ENCODE measurements around the gene PREX1. TPM values are rescaled to one million over a fixed set of nuclear protein-coding genes. Genes with fewer than 3 reads are reported as not detected.

PREX1 gene
- total RNA-seq, 1 experiment from 2014 or later = 0.10 TPM

DNA sequence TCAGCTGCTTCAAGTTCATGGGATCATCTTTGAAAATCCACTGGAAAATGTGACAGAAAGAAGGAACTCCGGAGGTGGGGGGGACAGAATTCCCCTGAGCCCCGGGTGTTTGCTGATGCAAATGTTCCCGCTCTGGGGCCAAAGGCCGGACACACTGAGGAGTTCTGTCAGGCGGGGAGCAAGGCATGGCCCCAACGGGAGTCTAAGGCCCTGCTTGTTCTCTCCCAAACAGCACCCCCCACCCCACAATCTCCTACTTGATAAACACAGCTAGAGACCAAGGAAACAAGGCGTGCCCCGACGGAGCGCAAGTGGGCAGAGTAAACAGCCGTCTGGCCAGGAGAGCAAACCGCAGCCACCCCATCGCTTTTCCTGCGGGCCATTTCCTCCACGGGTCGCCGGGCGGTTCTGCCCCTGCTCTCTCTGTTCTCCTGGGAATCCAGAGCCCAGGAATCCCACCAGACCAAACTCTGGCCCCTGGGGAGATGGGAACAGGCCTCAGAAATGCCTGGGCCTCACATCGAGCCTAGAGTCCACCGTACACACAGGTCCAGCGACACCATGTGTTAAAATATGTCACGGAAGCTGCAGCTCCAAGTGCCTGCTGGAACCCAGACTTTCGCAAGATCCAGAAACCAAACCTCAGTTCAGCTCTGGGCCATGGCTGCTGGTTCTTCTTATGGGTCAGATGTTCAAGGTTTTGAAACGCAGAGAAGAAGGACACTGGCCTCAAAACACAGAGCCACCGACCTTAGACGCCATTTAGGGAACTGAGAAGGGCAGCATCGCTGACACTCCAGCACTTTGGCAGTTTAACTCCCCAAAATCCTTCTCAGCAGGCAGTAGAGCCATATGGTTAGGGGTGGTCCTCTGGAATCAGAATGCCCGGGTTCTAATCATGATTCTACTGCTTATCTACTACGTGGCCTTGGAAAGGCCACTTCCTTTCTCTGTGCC lies 104.2 kb downstream of the PREX1 start:
- DNase-seq (ENCODE audit: extremely low read depth, low read depth) = no peak

DNA sequence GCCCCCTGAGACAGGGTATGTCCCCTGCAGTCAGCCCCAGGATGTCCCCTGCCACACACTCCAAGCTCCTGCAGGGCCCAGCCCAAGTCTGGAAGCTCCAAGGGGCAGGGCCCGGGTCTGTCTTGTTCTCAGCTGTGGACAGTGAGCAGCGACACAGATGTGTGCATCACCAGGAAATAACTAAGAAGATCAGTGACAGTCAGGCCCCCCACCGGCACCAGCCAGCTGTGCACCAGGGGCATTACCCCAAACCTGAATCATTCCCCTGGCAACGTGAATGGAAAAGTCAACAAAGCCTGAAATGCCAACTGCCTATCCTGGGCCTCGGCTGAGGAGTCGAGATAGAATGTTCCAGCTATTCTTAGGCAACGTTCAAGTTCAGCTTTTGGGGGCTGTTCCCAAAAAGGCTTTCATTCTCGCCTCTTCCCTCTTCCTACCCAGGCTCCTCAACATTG lies 105.0 kb downstream of the PREX1 start:
- DNase-seq (ENCODE audit: extremely low read depth, low read depth) = no peak

DNA sequence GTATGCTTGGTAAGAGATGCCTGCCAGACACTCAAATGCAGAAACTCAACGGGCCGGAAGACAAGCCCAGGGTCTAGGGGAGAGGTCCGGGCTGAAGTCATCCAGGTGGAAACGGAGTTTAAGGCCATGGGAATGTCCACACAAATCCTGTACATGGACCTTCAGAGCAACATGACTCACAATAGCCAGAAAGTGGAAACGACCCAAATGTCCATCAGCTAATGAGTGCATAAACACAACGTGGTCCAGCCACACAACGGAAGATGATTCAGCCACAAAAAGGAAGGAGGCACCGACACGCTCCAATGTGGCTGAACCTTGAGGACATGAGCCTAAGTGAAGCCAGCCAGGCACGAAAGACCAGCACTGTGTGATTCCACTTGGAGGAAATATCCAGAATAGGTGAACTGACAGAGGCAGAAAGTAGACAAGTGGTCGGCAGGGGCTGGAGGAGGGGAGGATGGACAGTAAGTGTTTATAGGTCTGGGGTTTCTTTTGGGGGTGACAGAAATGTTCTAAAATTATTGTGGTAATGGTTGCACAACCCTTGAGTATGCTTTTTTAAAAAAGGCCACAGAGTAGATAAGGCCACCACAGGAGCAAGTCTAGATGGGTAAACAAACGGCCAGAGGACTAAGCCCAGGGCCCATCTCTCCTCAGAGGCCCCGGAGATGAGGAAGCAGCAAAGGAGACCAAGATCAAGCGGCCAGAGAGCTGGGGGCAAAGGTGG lies 105.6 kb downstream of the PREX1 start:
- no peak for DNase-seq (ENCODE audit: extremely low read depth, low read depth)

DNA sequence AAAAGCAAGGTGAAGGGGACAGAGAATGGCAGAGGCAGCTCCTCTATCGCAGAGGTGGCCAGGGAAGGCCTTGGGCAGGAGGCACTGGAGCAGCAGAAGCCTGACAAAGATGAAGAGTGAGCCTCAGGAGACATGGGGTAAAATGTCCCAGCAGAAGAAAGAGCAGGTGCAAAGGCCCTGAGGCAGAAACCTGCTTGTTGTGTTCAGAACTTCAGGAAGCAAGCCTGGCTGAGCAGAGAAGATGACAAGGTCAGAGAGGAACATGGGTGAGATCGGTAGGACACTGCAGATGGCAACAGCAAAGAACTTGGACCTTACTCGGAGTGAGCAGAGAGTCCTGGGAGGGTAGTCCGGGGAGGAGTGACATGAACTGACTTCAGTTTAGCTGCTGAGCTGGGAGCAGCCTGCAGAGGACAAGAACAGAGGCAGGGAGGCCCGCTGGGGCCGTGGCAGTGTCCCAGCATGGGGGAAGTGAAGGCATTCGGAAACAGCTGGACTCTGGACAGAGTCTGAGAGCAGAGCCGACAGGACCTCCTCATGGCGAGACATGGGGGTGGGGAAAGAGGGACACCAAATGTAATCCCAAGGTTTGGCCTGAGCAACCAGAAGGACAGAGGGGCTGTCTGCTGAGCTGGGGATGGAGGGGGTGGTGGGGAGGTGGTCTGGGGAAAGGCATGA lies 106.3 kb downstream of the PREX1 start:
- DNase-seq (ENCODE audit: extremely low read depth, low read depth) = no peak

DNA sequence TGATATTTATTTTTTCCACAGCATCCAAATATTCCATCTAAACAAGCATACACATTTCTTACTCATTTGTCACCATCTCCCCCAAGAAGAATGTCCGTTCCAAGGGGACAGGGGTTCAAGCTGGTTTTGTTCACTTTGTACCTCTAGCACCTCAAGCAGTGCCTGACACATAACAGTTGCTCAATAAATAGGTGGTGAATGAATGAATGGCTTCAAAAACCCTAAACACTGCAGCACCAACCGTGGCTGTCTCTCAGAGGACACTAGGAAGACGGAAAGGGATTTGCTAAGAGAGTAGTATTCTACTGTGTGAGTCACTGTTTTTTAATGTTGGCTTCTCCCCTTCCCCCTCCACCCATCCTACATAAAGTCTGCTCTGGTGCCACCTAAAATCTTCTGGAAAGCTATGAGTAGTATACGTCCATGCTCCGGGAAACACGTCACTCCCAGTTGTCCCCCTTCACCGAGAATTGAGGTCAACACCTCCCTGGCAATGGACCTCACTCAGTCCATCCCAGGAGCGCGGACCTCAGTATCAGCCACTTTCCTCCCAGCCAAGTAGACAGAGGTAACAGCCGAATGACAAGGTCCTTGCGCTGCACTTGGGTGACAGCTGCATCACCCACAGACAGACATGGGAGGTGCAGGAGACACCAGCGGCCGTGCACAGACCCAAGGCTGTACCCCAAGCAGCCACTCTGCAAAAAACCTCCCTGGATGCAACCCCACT lies 107.4 kb downstream of the PREX1 start:
- no peak for DNase-seq (ENCODE audit: extremely low read depth, low read depth)

DNA sequence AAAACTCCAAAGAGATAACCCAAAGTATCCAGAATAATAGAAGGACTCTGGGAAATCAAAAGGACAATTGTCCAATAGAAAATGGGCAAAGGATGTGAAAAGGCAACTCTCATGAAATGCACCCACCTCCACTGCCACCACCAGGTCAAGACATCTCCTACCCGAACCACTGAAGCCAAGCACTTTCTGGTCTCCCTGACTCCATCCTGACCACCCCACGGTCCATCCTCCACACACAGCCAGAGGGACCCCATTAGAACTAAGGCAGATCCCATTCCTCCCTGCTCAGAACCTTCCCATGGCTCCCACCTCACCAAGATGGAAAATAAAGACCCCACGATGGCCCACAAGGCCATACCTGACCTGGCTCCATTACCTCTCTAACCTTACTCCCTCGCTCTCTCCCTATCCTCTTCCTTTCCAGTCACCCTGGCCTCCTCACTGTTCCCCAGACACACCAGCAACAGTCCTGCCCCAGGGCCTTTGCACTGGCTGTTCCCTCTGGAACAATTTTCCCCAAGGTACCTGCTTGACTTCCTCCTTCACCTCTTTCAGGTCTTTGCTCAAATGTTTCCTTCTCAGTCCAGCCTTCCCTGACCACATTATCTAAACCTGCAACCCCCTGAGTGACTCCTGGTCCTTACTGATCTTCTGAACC lies 108.1 kb downstream of the PREX1 start:
- no peak for DNase-seq (ENCODE audit: extremely low read depth, low read depth)

DNA sequence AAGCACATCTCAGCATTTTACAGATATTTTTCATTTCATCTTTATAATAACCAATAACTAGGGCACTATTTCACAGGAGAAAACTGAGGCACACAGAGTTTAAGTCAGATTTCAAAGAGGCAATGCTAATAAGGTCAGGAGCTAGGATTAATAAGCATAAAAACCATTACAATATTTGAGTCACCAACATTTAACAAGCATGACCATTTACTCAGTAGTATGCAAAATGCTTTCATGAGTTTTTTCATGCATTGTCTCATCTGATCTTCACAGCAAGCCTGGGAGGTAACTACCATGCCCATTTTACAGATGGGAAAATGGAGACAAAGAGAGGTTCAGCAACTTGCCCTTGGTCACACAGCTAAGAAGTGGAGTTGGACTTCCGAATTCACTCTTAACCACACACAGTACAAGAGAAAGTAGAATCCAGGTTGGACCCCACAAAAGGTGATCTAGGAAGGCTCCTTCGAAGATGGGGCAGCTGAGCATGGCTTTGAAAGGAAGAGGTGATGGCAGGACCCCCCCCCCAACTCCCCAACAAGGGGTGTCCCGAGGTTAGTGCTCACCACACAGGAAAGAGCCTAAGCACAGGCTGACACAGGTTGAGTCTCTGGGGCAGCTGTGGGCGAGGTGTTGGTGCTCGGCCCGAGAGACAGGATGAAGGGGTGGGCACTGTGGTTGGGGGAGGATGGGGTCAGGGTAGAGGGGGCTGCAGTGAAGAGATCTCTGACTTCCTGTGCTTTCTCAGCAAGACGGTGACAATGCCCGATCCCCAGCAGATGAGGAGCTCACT lies 108.8 kb downstream of the PREX1 start:
- no peak for DNase-seq (ENCODE audit: extremely low read depth, low read depth)

DNA sequence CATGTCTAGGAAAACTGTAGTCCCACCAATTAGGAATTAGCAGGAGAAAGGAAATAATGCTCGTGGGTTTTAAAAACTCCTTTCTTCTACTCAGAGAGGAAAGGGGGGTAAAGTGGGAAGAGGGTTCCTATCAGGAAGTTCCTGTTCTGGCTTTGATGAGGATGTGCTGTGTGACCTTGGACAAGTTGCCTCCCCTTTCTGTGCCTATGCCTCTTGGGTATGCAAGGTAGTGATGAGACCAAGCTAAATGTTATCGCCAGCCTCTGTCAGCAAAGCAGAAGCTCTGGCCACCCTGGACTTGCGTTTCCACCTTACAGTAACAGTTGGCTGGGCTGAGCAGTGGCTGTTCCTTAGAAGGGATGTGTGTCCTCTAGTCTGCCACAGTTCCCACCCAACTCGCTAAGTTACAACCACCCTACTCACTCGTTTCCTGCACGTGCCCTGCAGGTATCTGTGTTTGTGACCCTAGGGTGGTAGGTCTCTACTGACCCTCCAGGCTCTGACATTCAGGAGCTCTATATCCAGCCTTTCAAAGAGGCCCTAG lies 110.0 kb downstream of the PREX1 start:
- no peak for DNase-seq (ENCODE audit: extremely low read depth, low read depth)

DNA sequence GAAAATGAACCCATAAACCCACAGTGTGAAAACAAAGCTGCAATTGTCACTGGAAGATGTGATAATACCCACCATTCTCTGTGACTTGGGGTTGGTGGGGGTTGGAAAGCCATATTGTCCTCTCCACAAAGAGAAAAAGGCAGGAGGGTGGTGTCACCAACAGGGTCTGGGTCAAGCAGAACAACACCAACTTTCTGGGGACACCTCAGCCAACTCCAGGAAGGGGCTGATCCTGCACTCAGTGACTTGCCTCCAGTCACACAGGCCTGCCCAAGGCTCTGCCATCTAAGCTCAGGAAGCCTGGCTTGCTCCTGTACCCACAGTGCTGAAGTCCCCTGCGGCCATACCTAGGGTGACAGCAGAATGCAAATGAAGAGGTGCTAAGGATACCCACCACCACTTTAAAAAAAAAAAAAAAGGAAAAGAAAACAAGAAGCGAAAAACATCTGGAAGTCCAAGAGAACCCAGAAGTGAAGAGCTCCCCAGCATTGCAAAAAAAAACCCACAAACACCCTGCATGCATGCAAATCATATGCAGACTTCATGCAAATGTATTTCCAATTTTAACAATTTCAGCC lies 110.6 kb downstream of the PREX1 start:
- no peak for DNase-seq (ENCODE audit: extremely low read depth, low read depth)

DNA sequence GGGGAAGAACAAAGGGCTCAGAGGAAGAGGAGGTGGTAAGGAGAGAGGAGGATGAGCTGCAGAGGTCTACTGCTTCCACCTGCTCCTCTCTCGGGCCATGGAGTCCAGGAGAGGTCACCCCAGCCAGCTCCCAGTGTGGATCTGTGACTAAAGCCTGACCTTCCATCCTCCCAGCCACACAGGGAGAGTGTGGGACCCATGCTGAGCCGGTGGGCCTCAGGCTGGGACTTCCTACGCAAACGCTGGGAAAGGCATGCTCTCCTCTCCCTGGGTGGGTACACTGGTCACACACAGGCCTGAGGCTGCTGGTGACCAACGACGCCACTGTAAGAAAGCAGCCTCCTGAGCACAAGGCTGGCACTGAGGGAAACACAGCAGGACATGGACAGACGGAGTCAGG lies 111.3 kb downstream of the PREX1 start:
- no peak for DNase-seq (ENCODE audit: extremely low read depth, low read depth)

DNA sequence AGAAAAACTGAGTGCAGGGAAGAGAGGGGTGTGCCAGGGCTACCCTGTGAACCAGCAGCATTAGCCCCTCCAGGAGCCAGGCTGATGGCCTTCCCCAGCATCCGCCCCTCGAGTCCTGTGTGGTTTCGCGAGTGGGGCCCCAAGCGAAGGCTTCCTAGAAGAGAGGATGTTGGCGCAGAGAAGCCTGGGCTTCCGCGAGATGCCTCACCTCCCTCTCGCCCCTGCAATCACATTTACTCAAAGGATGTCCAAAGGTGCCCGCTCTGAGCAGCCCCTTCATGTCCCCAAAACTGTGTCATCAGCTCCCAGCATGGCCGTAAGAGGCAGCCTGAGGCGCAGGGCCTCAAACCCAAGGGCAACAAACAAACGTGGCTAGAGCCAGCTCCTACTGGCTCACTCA lies 111.7 kb downstream of the PREX1 start:
- DNase-seq (ENCODE audit: extremely low read depth, low read depth) = no peak

DNA sequence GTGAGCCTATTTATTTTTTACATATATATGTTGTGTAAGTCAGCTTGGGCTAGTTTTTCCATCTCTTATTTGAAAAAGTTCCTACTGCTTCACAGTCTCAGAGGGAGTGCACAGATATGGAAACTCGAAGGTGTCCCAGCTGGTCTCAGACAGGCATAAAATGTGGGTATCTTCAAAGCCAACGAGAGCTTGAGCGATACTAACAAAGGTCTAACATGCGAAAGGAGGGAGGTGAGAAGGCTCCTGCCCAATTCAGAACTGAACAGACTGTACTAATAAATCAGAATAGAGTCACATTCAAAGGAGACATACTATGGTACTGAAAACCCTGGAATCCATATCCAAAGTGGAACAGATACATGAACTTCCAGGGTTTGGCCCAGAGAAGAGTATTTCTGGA lies 113.0 kb downstream of the PREX1 start:
- no peak for DNase-seq (ENCODE audit: extremely low read depth, low read depth)

DNA sequence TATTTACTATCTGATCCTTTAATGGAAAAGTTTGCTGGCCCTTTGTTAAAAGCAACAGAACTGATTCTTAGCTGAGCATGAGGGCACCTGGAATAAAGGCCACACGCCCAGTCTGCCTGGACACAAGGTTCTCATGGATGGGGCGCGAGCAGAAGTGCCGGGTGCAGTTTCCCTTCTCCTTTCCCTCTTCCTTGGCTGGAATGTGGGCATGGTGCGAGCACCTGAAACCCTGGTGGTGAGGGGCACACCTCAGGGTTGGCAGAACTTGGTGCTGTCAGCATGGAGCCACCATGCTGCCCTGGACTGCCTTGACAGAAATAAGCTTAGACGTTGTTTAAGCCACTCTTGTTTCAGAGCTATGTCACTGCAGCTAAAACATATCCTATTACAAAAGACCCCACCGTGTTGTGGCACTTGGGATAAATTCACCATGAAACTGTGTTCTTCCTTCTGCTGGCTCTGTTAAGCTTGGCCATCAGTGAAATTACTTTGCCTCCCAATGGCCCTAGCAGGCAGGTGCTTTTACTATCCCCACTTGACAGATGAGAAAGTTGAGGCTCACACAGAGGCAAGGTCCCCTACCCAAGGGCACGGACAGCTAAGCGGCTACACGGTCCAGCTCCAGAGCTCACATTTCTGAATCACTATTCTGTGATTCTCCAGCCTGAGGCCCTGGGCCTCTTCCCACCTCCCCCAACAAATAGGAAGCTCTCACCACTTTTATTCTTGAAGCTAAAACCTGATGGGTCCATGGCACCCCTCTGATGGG lies 115.9 kb downstream of the PREX1 start:
- no peak for DNase-seq (ENCODE audit: extremely low read depth, low read depth)

DNA sequence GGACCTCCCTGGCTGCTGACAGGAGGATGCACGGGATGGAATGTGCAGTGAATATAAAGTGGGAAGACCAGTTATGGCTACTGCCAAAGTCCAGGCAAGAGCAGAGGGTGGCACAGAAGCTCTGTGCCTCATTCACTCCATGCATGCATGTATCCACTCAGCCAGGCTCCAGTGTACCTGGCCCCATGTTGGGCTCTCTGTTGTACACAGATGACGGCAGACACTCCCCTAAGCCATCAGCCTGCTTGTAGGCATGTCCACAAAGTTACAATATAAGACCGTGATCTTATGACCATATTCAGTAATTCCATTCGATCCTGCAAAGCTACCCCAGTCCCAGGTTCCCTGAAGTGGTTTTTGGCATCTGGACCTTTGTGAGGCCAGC lies 116.8 kb downstream of the PREX1 start:
- DNase-seq (ENCODE audit: extremely low read depth, low read depth) = no peak

DNA sequence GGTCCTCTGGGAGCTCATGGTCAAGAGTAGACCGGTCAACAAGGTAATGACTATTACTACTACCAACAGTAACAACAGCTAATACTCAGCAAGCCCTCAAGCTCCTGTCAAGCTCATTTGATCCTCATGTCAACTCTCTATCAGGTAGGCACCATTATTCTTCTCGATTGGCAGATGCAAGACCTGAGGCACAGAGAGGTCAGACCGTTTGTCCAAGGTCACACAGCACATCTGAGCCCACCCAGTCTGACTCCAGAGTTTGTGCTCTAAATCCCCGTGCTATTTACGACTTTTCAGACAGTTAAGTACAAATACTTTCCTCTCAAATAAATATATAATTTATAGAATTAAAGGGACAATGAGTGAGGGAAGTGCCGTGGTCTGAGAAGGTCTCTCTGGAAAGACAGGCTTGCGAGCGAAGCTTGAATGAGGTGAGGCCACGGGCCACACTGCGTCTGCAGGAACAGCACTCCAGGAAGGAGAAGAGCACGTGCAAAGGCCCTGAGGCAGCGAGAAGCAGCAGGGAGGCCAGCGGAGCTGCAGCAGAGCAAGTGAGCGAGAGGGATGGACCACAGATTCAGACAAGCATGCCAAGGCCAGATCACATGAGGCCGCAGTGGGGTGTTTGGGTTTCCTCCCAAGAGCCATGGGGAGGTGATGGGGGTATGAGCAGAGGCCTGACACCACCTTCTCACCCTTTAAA lies 117.3 kb downstream of the PREX1 start:
- DNase-seq (ENCODE audit: extremely low read depth, low read depth) = no peak

DNA sequence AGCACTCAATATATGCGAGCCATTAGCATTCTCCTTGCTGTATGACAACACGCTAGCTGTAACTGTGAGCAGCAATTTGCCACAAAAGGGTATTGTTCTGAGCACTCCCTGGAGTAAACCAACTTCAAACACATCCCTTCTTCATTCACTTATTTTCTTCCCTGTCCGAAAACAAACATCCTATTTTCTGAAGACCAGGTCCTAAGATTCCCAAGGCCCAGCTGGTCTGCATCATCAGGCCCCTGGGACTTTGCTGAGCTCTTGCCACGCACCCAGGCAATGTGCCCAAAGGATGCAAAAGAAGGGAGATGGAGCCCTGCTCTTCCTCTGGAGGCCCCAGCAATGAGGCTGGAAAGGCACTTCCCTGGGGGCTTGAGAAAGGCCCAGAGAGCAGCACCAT lies 118.1 kb downstream of the PREX1 start:
- no peak for DNase-seq (ENCODE audit: extremely low read depth, low read depth)

DNA sequence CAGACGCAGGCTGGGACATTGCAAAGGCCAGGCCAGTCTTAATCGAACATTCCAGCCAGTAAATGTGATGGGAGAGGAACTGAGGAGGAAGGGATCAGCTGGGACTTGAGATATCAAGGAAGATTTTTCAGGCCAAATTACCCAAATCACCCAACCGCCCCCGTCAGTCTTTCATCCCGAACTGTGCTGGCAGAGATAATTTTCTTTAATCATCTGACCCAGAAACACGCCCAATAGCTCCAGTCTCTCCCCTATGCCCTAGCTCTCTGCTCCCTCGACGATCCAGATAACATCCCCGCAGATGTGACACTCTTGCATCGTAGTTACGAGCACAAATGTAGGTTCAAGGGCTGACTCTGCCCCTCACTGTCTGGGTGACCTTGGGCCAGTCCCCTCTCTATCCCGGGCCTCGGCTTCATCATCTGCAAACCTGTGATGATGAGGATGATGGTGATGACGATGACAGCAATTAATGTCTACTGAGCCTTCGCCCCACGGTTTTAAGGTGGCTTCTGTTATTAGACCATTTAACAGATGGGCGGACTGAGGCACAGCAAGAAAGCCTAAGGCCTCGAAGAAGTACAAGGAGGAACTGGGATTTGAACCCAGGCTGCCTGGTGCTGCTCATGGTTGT lies 118.6 kb downstream of the PREX1 start:
- no peak for DNase-seq (ENCODE audit: extremely low read depth, low read depth)

All from NCI-H460 (cell line).